PFSK-1 (cell line): ENCODE measurements around the gene BCORL1.

Experiments used
- FOXP2 ChIP-seq: optimal IDR thresholded peaks from 2 replicates; pipeline ENCODE3; 2011; ENCODE audit warnings: borderline replicate concordance, control low read depth, inconsistent platforms; ENCODE audit not compliant: insufficient read depth; ENCODE audit errors: extremely low read length, extremely low read depth
- POLR2AphosphoS5 ChIP-seq: IDR thresholded peaks from 2 replicates; pipeline ENCODE4 v1.6.1; 2012; ENCODE audit warnings: low read depth, mild to moderate bottlenecking, control low read depth, low read length, moderate library complexity
- SIN3A ChIP-seq: IDR thresholded peaks from 2 replicates; pipeline ENCODE4 v1.6.1; 2012; ENCODE audit warnings: mild to moderate bottlenecking, low read length, moderate library complexity, borderline replicate concordance; ENCODE audit not compliant: insufficient read depth
- TAF1 ChIP-seq: IDR thresholded peaks from 2 replicates; pipeline ENCODE4 v1.6.1; 2012; ENCODE audit warnings: low read length, control low read depth, borderline replicate concordance; ENCODE audit not compliant: insufficient read depth
- TF ChIP-seq, protein P1 (sequence below), 2 experiments: IDR thresholded peaks; 2 replicates each; pipeline versions ENCODE4 v1.6.1 to v1.8.0; 2011 to 2012; ENCODE audit warnings: low read depth in 2 of 2, low read length in 2 of 2, control low read depth in 1 of 2, inconsistent platforms in 1 of 2, mild to moderate bottlenecking in 1 of 2, moderate library complexity in 1 of 2; ENCODE audit not compliant: insufficient read depth in 1 of 2

Gene BCORL1

DNA sequence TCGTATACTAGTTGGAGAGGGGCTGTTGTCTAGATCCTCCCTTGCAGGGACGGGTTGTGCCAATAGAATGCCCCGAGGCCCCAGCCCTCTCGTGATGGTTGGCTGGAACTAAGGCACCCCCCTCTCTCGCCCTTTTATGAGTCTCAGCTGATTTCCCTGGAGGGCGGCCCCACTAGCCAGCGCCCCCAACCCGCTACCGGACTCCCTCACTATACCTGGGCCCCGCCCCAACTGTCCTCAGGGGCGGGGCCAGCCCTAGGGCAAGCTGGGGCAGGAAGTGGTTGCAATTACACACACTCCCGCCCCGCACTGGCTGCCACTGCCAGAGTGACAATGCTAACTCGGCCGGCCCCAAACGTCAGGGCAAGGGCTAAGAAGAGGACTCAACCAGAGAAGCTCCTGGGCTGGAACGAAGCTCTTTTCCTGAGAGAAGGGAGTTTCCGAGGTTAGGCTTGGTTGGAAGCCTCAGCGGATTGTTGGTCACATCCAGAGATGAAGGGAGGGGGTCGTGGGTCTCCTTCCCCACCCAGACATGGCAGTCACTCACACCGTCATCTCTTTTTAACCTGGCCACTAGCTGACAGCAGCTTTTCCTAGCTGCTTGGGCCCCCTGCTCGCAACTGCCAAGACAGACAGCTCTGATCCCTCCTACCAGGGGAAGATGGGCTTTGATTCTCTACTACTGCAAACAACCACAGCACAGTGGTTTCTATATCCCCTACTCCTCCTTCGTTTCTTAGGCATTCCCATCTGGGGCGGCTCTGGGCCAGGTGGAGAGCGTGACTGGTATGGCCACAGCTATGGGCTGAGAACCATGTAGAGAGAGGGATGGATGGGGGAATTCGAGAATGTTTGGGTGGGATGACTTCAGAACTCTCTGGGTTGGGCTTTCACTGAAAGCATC lies 21.0 kb upstream of the BCORL1 start:
- no peak for TF ChIP-seq SIN3A
- TF ChIP-seq TAF1, result no peak
- TF ChIP-seq FOXP2, result no peak
- TF ChIP-seq, protein P1, sequence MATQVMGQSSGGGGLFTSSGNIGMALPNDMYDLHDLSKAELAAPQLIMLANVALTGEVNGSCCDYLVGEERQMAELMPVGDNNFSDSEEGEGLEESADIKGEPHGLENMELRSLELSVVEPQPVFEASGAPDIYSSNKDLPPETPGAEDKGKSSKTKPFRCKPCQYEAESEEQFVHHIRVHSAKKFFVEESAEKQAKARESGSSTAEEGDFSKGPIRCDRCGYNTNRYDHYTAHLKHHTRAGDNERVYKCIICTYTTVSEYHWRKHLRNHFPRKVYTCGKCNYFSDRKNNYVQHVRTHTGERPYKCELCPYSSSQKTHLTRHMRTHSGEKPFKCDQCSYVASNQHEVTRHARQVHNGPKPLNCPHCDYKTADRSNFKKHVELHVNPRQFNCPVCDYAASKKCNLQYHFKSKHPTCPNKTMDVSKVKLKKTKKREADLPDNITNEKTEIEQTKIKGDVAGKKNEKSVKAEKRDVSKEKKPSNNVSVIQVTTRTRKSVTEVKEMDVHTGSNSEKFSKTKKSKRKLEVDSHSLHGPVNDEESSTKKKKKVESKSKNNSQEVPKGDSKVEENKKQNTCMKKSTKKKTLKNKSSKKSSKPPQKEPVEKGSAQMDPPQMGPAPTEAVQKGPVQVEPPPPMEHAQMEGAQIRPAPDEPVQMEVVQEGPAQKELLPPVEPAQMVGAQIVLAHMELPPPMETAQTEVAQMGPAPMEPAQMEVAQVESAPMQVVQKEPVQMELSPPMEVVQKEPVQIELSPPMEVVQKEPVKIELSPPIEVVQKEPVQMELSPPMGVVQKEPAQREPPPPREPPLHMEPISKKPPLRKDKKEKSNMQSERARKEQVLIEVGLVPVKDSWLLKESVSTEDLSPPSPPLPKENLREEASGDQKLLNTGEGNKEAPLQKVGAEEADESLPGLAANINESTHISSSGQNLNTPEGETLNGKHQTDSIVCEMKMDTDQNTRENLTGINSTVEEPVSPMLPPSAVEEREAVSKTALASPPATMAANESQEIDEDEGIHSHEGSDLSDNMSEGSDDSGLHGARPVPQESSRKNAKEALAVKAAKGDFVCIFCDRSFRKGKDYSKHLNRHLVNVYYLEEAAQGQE (IDR thresholded peaks at IDR 0.05; ENCODE audit: insufficient read depth in 1 of 2, low read depth in 2 of 2, low read length in 2 of 2), result no peak
- peak; percentile 58 for TF ChIP-seq POLR2AphosphoS5

DNA sequence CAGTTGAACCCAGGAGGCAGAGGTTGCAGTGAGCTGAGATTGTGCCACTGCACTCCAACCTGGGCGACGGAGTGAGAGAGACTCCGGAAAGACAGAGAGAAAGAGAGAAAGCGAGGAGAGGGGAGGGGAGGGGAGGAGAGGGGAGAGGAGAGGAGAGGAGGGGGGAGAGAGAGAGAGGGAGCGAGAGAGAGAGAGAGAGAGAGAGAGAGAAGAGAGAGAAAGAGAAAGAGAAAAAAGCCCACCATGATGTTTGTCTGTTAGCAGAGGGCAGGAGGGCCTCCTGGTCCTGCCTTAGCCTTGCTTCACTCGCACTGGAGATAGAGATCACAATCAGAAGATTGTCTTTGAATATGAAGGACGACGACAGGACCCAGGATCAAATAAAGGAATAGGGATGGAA lies 18.7 kb upstream of the BCORL1 start:
- TF ChIP-seq FOXP2 (no peak), POLR2AphosphoS5 (no peak), SIN3A (no peak), TAF1 (no peak)
- TF ChIP-seq, protein P1 (IDR thresholded peaks at IDR 0.05; ENCODE audit: insufficient read depth in 1 of 2, low read depth in 2 of 2, low read length in 2 of 2), result no peak

DNA sequence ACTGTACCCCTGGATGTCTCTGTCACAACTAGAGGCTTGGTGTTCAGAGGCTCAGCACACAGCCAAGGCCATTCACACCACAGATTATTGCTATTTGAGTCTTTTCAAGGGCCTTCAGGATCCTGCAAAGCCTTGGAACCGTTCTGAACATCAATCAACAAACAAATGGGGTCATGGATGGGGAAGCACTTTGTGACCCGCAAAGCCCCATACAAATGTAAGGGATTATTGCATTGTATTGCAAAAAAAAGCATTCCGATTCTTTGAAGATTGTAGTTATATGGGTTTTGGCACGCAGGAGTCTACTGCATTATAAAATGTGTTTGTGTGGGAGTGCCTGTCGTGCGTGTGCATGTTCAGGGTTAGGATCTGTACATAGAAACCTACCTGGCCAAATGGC lies 17.3 kb upstream of the BCORL1 start:
- no peak for TF ChIP-seq FOXP2
- TF ChIP-seq, protein P1 (IDR thresholded peaks at IDR 0.05; ENCODE audit: insufficient read depth in 1 of 2, low read depth in 2 of 2, low read length in 2 of 2), result no peak
- no peak for TF ChIP-seq POLR2AphosphoS5
- no peak for TF ChIP-seq SIN3A
- TF ChIP-seq TAF1, result no peak

DNA sequence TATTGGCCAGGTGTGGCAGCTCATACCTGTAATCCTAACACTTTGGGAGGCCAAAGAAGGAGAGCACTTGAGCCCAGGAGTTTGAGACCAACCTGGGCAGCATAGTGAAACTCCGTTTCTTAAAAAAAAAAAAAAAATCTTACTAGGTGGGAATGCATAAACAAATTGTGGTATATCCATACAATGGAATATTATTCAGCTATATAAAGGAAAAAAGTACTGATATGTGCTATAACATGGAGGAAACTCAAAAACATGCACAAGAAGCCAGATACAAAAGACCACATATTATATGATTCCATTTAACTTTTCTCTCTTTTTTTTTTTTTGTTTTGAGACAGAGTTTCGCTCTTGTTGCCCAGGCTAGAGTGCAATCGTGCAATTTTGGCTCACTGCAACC lies 13.5 kb upstream of the BCORL1 start:
- TF ChIP-seq, protein P1 (IDR thresholded peaks at IDR 0.05; ENCODE audit: insufficient read depth in 1 of 2, low read depth in 2 of 2, low read length in 2 of 2), result no peak
- TF ChIP-seq POLR2AphosphoS5, result no peak
- TF ChIP-seq TAF1, result no peak
- TF ChIP-seq SIN3A, result no peak
- no peak for TF ChIP-seq FOXP2
